Occipital lobe (tissue), 2 donors: ENCODE results near the gene ARHGEF38. TPM values are rescaled to one million over a fixed set of nuclear protein-coding genes. Genes with fewer than 3 reads are reported as not detected.
"Not testable (repeated sequence)": the region's sequence is repeated elsewhere in the genome, so short reads cannot be mapped to it uniquely, and the experiment has no call there.

Experiments used
- DNase-seq: peaks from one replicate; lab custom pipeline; 2025; lab: John Stamatoyannopoulos, UW
- total RNA-seq: library from RNA; depleted of rRNA; stranded (reverse); fragments of >200 nt; gene quantifications from one replicate; pipeline ENCODE4 v1.2.3, GENCODE V29; 2014

ARHGEF38 gene
- total RNA-seq, 1 donor from 2014 or later = 0.62 TPM

DNA sequence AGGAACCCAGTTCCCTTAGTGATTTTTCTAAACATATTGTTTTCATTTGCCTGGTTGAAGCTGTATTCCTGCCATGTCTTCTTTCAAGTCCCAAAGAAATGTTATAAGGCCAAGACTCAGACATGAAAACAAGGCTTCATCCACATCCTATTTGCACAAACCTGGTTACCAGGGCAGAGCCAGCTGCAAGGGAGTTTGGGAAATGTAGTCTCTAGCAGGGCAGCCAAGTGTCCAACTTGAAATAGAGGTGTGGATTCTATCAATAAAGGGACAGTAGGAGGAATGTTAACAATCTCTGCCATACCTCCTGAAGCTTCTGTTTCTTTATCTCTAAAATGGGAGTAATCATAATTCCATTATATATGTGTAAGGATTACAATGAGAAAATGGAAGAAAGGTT is 99.5 kb downstream of the ARHGEF38 start:
- DNase-seq = no peak

DNA sequence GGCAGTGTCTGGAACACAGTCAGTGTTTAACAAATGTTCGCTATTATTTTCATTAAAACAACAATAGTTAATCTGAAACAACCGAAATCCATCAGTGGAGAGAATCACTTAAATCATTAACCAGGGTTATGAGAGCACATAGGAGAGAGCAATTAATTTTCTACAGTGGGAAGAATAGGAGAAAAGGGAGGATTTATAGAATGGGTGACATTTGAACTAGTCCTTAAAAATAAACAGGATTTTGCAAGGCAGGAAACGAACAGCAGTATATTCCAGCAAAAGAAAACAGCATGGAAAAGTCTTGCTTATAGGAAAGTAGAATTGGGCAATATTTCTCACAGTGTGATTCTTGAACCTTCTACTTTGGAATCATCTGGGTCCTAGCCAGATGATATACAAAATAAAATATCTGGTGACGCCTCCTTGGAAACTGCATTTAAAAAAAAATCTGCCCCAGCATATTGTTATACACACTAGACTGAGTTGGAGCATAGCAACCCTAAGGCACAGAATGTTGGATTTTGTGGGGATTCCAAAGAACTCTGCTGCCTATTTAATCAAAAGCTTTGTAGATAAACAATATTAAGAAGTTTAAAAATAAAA is 100.0 kb downstream of the ARHGEF38 start:
- no peak for DNase-seq

GRCh38 chr4:105657117-105657765 is 104.8 kb downstream of the ARHGEF38 start:
- no peak for DNase-seq

DNA sequence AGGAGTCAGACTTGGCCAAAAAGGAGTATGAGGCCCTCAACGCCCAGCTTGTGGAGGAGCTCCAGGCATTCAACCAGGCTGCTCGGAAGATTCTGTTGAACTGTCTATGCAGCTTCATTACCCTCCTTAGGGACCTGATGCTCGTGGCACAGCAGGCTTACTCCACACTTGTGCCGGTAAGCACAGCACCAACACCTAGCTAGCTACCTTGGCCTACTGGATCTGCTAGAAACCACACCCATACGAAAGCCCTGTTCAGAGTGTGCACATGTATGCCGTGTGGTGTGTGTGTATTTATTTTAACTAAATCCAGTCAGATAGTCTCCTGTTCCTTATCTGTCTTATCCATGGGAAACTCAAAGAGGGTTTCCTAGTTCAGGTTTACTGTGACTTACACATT is 106.8 kb downstream of the ARHGEF38 start:
- DNase-seq = no peak

DNA sequence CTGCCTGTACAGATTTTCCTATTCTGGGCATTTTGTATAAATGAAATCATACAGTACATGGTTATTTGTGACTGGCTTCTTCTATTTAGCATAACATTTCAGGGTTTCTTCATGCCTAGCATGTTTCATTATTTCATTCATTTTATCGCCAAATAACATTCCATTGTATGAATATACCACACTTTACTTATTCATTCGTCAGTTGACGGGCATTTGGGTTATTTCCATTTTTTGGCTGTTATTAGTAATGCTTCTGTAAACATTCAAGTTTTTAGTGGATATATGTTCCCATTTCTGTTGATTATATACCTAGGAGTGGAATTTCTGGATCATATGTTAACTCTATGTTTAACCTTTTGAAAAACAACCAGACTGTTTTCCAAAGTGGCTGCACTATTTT is 108.6 kb downstream of the ARHGEF38 start:
- no peak for DNase-seq

DNA sequence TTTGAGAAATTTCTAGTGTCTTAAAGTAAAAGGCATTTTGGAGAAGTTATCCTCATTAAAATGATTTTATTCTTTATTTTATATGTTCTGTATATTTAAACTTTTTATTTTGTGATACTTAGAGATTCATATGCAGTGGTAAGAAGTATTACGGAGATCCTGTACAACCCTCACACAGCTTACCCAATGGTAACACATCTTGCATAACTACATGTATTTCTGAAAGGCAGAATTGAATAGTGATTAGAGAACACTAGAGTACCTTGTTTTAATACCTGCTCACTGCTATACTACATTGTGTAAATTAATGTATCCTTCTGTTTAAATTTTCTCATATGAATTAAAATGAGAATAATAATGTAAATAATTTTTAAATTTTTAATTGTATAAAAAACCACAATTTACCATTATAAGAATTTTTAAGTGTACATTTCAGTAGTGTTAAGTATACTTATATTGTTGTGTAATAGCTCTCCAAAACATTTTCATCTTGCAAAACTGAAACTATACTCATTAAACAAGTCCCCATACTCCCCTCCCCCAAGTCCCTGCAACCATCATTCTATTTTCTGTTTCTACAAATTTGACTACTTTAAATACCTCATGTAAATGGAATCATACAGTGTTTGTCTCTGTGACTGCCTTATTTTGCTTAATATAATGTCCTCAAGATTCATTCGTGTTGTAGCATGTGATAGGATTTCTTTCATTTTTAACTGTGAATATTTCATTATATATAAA is 110.7 kb downstream of the ARHGEF38 start:
- DNase-seq = no peak

DNA sequence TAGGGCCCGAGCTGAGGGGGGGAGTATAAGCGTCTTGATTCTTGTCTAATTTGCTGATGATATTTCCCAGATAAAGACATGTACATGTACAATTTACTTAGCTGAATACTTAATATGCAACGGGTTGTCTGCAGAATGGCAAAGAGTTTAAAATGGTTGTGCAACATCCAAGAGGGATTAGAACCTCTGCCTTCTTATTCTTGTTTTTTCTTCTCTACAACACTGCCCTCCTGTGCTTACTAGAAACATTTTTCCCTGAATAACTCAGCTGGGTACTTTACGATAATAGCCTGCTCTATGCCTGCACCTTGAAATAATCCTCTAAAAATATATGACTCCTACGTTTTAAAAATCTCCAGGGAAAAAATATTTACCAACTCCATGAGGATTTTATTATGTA is 114.3 kb downstream of the ARHGEF38 start:
- DNase-seq = no peak

DNA sequence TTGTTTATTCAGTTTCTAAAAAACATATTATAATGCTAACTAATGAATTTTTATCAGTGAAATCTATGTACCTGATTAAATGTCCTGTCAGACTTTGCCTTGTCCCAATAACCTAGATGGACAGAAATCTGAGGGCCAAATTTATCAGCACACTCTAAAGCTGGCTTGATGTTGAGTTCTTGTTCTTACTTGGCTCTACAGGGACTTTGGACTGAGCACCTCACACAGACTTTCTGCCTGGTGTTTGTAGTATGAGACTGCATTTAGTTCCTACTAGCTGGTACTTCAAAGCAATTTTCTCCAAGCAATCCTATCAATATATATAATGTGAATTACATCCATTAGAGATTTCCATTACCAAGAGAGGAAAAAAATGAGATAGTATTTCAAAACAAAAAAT is 118.3 kb downstream of the ARHGEF38 start:
- no peak for DNase-seq

DNA sequence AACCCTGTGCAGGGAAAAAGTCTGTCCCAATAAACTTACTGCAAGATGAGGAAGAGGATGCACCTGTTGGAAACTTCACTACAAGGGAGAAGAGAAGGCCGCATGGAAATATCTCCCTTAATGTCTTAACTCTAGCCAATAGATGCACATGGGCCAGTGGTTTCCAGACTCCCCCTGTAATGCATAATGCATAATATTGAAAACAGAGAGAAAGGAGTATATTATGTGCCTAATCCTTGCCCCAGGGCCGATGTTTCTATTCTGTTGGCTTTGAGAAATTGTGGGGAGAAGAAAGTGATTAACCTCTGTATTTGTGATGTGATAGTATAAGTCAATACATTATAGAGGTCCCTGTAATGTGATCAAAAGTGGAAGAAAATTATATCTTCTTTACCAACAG is 118.9 kb downstream of the ARHGEF38 start:
- no peak for DNase-seq

- DNase-seq = no peak
Measured at GRCh38 chr4:105674011-105674410, 121.6 kb downstream of the ARHGEF38 start.

- DNase-seq = no peak
Measured at GRCh38 chr4:105677709-105678108, 125.3 kb downstream of the ARHGEF38 start.

DNA sequence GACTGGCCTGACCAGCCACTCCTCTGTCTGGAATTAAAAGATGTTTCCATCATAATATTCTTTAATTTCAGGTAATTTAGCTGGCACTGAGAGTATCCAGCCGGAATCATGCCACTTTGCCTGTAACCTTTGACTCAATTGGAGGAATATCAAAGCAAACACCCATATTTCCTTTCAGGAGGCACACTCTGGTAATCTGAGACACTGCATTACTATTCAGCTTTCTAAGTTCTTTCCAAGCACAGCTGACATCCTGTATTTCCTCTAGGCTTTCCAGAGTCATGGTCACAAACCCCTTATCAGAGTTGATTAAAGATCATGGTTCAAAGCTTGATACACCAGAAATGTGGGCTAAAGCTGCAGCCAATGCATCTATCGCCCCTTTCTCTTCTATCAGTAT is 126.8 kb downstream of the ARHGEF38 start:
- DNase-seq = no peak

DNA sequence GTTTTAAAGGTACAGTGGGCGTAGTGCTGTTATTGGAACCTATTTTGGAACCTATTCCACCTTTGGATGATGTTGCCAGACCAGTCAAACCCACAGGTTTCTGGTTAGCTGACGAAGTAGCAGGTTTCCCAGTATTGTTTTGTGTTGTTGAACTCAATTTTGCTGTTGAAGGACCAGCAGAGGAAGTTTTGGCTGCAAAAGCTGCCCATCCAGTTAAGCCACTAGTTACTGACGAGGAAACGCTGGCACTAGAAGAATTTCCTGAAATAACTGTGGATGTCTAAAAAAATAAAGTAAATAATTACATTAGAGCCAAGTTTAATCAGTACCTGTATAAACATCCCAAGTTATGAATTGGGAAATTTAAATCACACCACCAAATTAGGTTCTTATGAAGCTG is 130.6 kb downstream of the ARHGEF38 start:
- no peak for DNase-seq

DNA sequence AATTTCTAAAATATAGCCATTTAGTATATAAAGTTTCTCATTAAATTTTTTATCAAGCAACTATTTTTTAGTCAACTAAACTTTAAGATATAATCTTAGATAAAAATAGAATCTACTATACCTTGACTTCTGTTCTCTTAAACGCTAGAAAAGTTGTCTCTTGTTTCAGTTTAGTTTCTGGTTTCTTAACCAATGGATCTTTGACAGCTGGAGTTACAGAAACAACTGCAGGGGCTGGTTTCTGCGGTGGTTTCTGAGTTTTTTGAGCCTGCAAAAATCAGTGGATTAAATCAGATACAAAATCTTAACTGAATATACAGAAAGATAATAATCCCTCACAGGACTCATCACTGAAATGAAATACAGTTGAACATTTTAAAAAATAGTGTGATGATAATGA is 134.2 kb downstream of the ARHGEF38 start:
- no peak for DNase-seq

- DNase-seq = not testable (repeated sequence)
Measured at GRCh38 chr4:105694812-105695211, 142.4 kb downstream of the ARHGEF38 start.

- not testable (repeated sequence) for DNase-seq
Measured at GRCh38 chr4:105695832-105696231, 143.4 kb downstream of the ARHGEF38 start.

- no peak for DNase-seq
Measured at GRCh38 chr4:105698607-105699006, 146.2 kb downstream of the ARHGEF38 start.

GRCh38 chr4:105707782-105708180 is 155.4 kb downstream of the ARHGEF38 start:
- DNase-seq = no peak

GRCh38 chr4:105708181-105709080 is 156.0 kb downstream of the ARHGEF38 start, which contains the start of the genes GSTCD and INTS12:
Gene GSTCD, plus strand, starts transcription at chr4:105708784. Its CDS starts 8,830 bp downstream, at chr4:105717614.
Gene INTS12, minus strand, starts transcription at chr4:105708689. Its CDS starts 8,684 bp downstream, at chr4:105700005.
- DNase-seq = peak; percentile 89

- no peak for DNase-seq
Measured at GRCh38 chr4:105709081-105709450, 156.6 kb downstream of the ARHGEF38 start.

GRCh38 chr4:105710012-105710600 is 157.7 kb downstream of the ARHGEF38 start:
- no peak for DNase-seq
